ENCODE results near the gene TMEM266.

DNA sequence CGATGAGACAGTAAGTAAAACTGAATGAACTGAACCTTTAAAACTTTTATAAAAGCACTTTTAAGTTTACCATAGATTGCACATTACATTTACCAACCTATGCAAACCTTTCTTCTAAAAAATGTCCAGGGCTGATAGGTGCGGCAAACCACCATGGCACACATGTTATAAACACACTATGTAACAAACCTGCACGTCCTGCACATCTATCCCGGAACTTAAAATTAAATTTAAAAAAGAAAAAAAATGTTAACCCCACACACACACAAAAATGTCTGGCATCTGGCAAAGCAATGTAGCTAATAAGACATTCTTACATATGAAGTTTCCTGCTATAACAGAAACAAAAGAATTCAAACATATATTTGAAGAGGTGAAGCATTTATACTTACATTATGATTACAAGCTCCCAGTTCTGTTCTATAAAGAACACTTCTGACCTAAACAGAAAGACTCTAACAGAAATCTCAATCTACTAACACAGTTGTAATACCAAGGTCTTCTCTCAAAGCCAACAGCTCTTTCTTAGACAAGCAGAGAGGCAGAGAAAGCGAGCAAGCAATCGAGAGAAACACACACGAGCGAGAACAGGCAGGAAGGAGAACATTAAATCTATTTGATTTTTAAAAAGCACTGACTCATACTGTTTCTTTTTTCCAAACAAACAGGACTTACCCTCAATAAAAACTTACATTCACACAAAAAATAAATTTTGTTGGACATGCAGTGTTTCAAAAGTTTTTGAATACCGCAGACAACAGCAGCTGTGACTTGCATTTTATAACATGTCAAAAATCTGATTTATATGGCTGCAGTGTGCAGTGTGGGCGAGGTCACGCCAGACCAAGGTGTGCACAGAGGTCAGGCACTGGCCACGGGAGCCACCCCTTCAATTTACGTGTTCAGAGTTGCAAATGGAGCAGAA lies 47.9 kb upstream of the TMEM266 start, which contains the start of gene NRG4:
- TF ChIP-seq CTCF (IDR thresholded peaks at IDR 0.05) (no peak), ZFX (IDR thresholded peaks at IDR 0.05; ENCODE audit: borderline replicate concordance) (no peak)

Measured in 22Rv1 (cell line).